H1 (cell line): ENCODE data around the gene NXF3. TPM values are rescaled to one million over a fixed set of nuclear protein-coding genes. Genes with fewer than 3 reads are reported as not detected.
"Not testable (repeated sequence)": the region's sequence is repeated elsewhere in the genome, so short reads cannot be mapped to it uniquely, and the experiment has no call there.

Experiments used
- CTCF ChIA-PET: fragments of 300-600 bp; sonication (Branson Sonifier 250); formaldehyde crosslinking; loops from one replicate; lab custom pipeline; 2021; ENCODE audit not compliant: partially characterized antibody; lab: Charles Lee
- POLR2A ChIA-PET: fragments of 300-600 bp; sonication (Branson Sonifier 250); formaldehyde crosslinking; loops from one replicate; lab custom pipeline; 2021; ENCODE audit warnings: inconsistent platforms; ENCODE audit not compliant: partially characterized antibody; lab: Charles Lee
- DNase-seq, 2 experiments: peaks; one replicate each; pipeline versions ENCODE4 v3.0.0 to v3.0.0-alpha.2; 2010 to 2022; ENCODE audit warnings: low spot score in 2 of 2, low read depth in 1 of 2, mixed read lengths in 1 of 2
- FAIRE-seq: peaks from 2 replicates; lab custom pipeline; 2011; peaks lifted over from hg19 to GRCh38; lab: Jason Lieb, UNC
- H2AFZ ChIP-seq: 2 replicates; pipeline ENCODE4 v1.8.1; 2012; ENCODE audit warnings: low read length, inconsistent platforms
- H2AK5ac ChIP-seq: 2 replicates; pipeline ENCODE4 v1.6.1; 2013; ENCODE audit warnings: low read depth, low read length
- H2BK120ac ChIP-seq: replicated peaks from 2 replicates; pipeline ENCODE3; 2013; ENCODE audit warnings: low read depth, low read length, inconsistent platforms
- H2BK12ac ChIP-seq: 2 replicates; pipeline ENCODE4 v1.6.1; 2013; ENCODE audit warnings: low read depth, low read length
- H2BK15ac ChIP-seq: 2 replicates; pipeline ENCODE4 v1.6.1; 2013; ENCODE audit warnings: low read length
- H2BK20ac ChIP-seq: 2 replicates; pipeline ENCODE4 v1.6.1; 2013; ENCODE audit warnings: low read length
- H2BK5ac ChIP-seq: 2 replicates; pipeline ENCODE4 v1.6.1; 2013; ENCODE audit warnings: low read depth, low read length
- H3K14ac ChIP-seq: 2 replicates; pipeline ENCODE4 v1.6.1; 2013; ENCODE audit warnings: inconsistent platforms; ENCODE audit not compliant: insufficient read length
- H3K18ac ChIP-seq: 2 replicates; pipeline ENCODE4 v1.6.1; 2013; ENCODE audit warnings: low read length; ENCODE audit errors: extremely low read depth
- H3K23ac ChIP-seq: 2 replicates; pipeline ENCODE4 v1.6.1; 2013; ENCODE audit warnings: inconsistent platforms; ENCODE audit not compliant: insufficient read length
- H3K23me2 ChIP-seq: 2 replicates; pipeline ENCODE4 v1.6.1; 2013; ENCODE audit warnings: low read depth, low read length
- H3K27ac ChIP-seq: 2 replicates; pipeline ENCODE4 v1.6.1; 2011; ENCODE audit warnings: low read depth, low read length, inconsistent platforms
- H3K27me3 ChIP-seq, 4 experiments: replicated peaks in 1 of 4; 1 replicate in 1 of 4; 2 replicates in 3 of 4; pipeline versions ENCODE4 v1.6.1 to v1.8.1; 2011 to 2013; ENCODE audit warnings: low read length in 3 of 4, mild to moderate bottlenecking in 3 of 4, inconsistent platforms in 2 of 4, mixed read lengths in 2 of 4, moderate library complexity in 1 of 4; ENCODE audit not compliant: control insufficient read depth in 3 of 4, insufficient read depth in 3 of 4; ENCODE audit errors: extremely low read depth in 1 of 4
- H3K36me3 ChIP-seq, 4 experiments: 2 replicates each; pipeline versions ENCODE4 v1.6.1 to v1.8.1; 2011 to 2013; ENCODE audit warnings: mild to moderate bottlenecking in 4 of 4, low read length in 3 of 4, moderate library complexity in 2 of 4, control low read depth in 1 of 4, inconsistent platforms in 1 of 4; ENCODE audit not compliant: insufficient read depth in 4 of 4, control insufficient read depth in 2 of 4
- H3K4ac ChIP-seq: replicated peaks from 2 replicates; pipeline ENCODE3; 2013; ENCODE audit warnings: low read length, low read depth, mixed read lengths, inconsistent platforms; ENCODE audit not compliant: insufficient read length
- H3K4me1 ChIP-seq, 4 experiments: replicated peaks in 1 of 4; 1 replicate in 1 of 4; 2 replicates in 3 of 4; pipeline versions ENCODE4 v1.6.1 to v1.8.1; 2011 to 2013; ENCODE audit warnings: low read length in 3 of 4, inconsistent platforms in 2 of 4, mixed read lengths in 1 of 4; ENCODE audit not compliant: insufficient read depth in 4 of 4, control insufficient read depth in 3 of 4
- H3K4me2 ChIP-seq, 2 experiments: 2 replicates each; pipeline versions ENCODE4 v1.6.1 to v1.8.1; 2011 to 2013; ENCODE audit warnings: low read depth in 2 of 2, low read length in 2 of 2, control low read depth in 1 of 2, inconsistent platforms in 1 of 2, mild to moderate bottlenecking in 1 of 2; ENCODE audit not compliant: insufficient read depth in 1 of 2
- H3K4me3 ChIP-seq, 4 experiments: fragments of 200-600, 300-600 bp in 1 of 4; sonication (generic), shearing (Covaris generic), sonication (Bioruptor Twin) in 1 of 4; 2 replicates each; pipeline versions ENCODE4 v1.5.1 to v1.8.1; 2011 to 2016; ENCODE audit warnings: low read length in 4 of 4, low read depth in 3 of 4, control low read depth in 2 of 4, inconsistent platforms in 2 of 4, mild to moderate bottlenecking in 2 of 4, mixed read lengths in 1 of 4, moderate library complexity in 1 of 4; ENCODE audit not compliant: insufficient read depth in 2 of 4; ENCODE audit errors: extremely low read depth in 1 of 4
- H3K56ac ChIP-seq: replicated peaks from 2 replicates; pipeline ENCODE3; 2013; ENCODE audit warnings: low read depth, mild to moderate bottlenecking, mixed read lengths, low read length, inconsistent platforms; ENCODE audit not compliant: insufficient read length
- H3K79me1 ChIP-seq: 2 replicates; pipeline ENCODE4 v1.6.1; 2013; ENCODE audit warnings: low read depth, low read length, control low read depth
- H3K79me2 ChIP-seq, 2 experiments: 2 replicates each; pipeline versions ENCODE4 v1.6.1 to v1.8.1; 2012 to 2013; ENCODE audit warnings: low read length in 2 of 2, mild to moderate bottlenecking in 2 of 2, inconsistent platforms in 1 of 2; ENCODE audit not compliant: insufficient read depth in 2 of 2, control insufficient read depth in 1 of 2
- H3K9ac ChIP-seq, 4 experiments: replicated peaks in 1 of 4; 1 replicate in 1 of 4; 2 replicates in 3 of 4; pipeline versions ENCODE4 v1.6.1 to v1.8.1; 2011 to 2013; ENCODE audit warnings: low read depth in 3 of 4, low read length in 3 of 4, control low read depth in 2 of 4, mild to moderate bottlenecking in 2 of 4, moderate library complexity in 2 of 4, inconsistent platforms in 1 of 4; ENCODE audit errors: extremely low read depth in 1 of 4
- H3K9me3 ChIP-seq, 2 experiments: 2 replicates each; pipeline versions ENCODE4 v1.6.1 to v1.8.1; 2012 to 2013; ENCODE audit warnings: mild to moderate bottlenecking in 2 of 2, moderate library complexity in 2 of 2, control low read depth in 1 of 2, inconsistent platforms in 1 of 2, low read depth in 1 of 2, low read length in 1 of 2, mixed read lengths in 1 of 2; ENCODE audit not compliant: insufficient read depth in 2 of 2
- H4K20me1 ChIP-seq, 2 experiments: replicated peaks in 1 of 2; 2 replicates each; pipeline versions ENCODE3 to v1.8.1; 2011 to 2013; ENCODE audit warnings: inconsistent platforms in 2 of 2, low read length in 2 of 2, mild to moderate bottlenecking in 1 of 2; ENCODE audit not compliant: insufficient read depth in 2 of 2, control insufficient read depth in 1 of 2
- H4K5ac ChIP-seq: 2 replicates; pipeline ENCODE4 v1.6.1; 2013; ENCODE audit warnings: low read length, low read depth, mixed read lengths, inconsistent platforms; ENCODE audit not compliant: insufficient read length
- H4K8ac ChIP-seq: 2 replicates; pipeline ENCODE4 v1.8.0; 2013; ENCODE audit warnings: mild to moderate bottlenecking, moderate library complexity, low read length, inconsistent platforms; ENCODE audit not compliant: insufficient read depth; ENCODE audit errors: extremely low read depth
- H4K91ac ChIP-seq: replicated peaks from 2 replicates; pipeline ENCODE3; 2013; ENCODE audit warnings: low read length, mixed read lengths, inconsistent platforms; ENCODE audit not compliant: insufficient read length
- WGBS, 2 experiments: shearing (Covaris generic) in 1 of 2; methylation state at CpG; one replicate each; pipeline versions ENCODE4 v1.1.6 to v1.1.7; 2013 to 2015; ENCODE audit warnings: low lambda C conversion rate in 2 of 2, mixed read lengths in 2 of 2, inconsistent platforms in 1 of 2, low coverage in 1 of 2, missing lambda C conversion rate in 1 of 2; ENCODE audit not compliant: insufficient replicate concordance in 2 of 2, insufficient coverage in 1 of 2, insufficient read length in 1 of 2; ENCODE audit errors: extremely low coverage in 1 of 2, missing lambda C conversion rate in 1 of 2; 5-methylcytosine and 5-hydroxymethylcytosine counted together
- polyA plus RNA-seq, 7 experiments: library from polyadenylated mRNA; depleted of rRNA in 3 of 7; stranded (reverse) in 5 of 7; unstranded in 2 of 7; fragments of >200 nt in 5 of 7; fragments of 200-250 nt in 2 of 7; gene quantifications; 1 replicate in 5 of 7; 2 replicates in 1 of 7; 4 replicates in 1 of 7; pipeline versions ENCODE4 v1.2.1 to v1.2.3, GENCODE V29; 2011 to 2013; ENCODE audit warnings: missing spikeins in 2 of 7, mixed read lengths in 2 of 7
- total RNA-seq: library from RNA; stranded (reverse); fragmentation: NEBNext Ultra II Directional; extraction: Animal tissue kit (Norgen Biotek cat#: 25700); gene quantifications from 2 replicates; pipeline ENCODE4 v1.2.1, GENCODE V29; 2021

NXF3 gene
- total and polyA plus RNA-seq, 2 of the 8 experiments (the other 6 are each of a cell fraction or from before 2014, with no cell fraction given) = 0.12 TPM; not detected in 1

DNA sequence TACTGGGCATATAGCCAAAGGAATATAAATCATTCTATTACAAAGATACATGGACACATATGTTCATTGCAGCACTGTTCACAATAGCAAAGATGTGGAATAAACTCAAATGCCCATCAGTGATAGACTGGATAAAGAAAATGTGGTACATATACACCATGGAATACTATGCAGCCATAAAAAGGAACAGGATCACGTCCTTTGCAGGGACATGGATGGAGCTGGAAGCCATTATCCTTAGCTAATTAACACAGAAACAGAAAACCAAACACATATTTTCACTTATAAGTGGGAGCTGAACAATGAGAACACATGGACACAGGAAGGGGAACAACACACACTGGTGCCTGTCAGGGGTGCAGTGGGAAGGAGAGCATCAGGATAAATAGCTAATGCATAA, 59.6 kb downstream of the NXF3 start:
- not testable (repeated sequence) for H3K9ac ChIP-seq, H4K5ac ChIP-seq, H3K36me3 ChIP-seq, H3K79me2 ChIP-seq, H3K4me2 ChIP-seq, H3K9me3 ChIP-seq, H3K4me1 ChIP-seq, H2AFZ ChIP-seq, H3K23me2 ChIP-seq, DNase-seq, H2AK5ac ChIP-seq, FAIRE-seq, H4K20me1 ChIP-seq, H2BK15ac ChIP-seq, H3K4ac ChIP-seq, H3K56ac ChIP-seq, H3K18ac ChIP-seq, H2BK120ac ChIP-seq, H3K4me3 ChIP-seq, H2BK5ac ChIP-seq, H3K27me3 ChIP-seq, H2BK20ac ChIP-seq, H4K8ac ChIP-seq, H3K27ac ChIP-seq, H4K91ac ChIP-seq, H3K23ac ChIP-seq, H3K14ac ChIP-seq, H3K79me1 ChIP-seq, H2BK12ac ChIP-seq
- CTCF ChIA-PET = interaction anchor here (0.6 kb wide), 1 partner anchor 137 kb away, joined by 3 read pairs; no protein-coding TSS in a partner anchor
- POLR2A ChIA-PET = interaction anchor here (1.5 kb wide), 1 partner anchor 18 kb away, joined by 3 read pairs; no protein-coding TSS in a partner anchor
- 100% methylated on average over 1 of the region's 1 CpG; no CpG with 5 or more reads in 1 of the 2 experiments for WGBS, 2 experiments

Other genes starting within 250 kb of the NXF3 start
- gene RAB40AL, start 155.9 kb downstream of the NXF3 start, total RNA-seq = 0.30 TPM in 1 of 2 replicates, not detected in the other
- gene RAB40AL, start 155.9 kb downstream of the NXF3 start, polyA plus RNA-seq (2011; rRNA removed) = 0.27 and 0.55 TPM in 2 replicates
- 75.2 and 76.8 TPM in 2 replicates for gene BEX1, start 29.0 kb downstream of the NXF3 start, total RNA-seq
- gene BEX1, start 29.0 kb downstream of the NXF3 start, polyA plus RNA-seq (2011; rRNA removed) = 39.9 and 61.0 TPM in 2 replicates
- 45.1 TPM in 2 replicates for gene BEX4, start 122.0 kb upstream of the NXF3 start, total RNA-seq
- 16.2 and 27.2 TPM in 2 replicates for gene BEX4, start 122.0 kb upstream of the NXF3 start, polyA plus RNA-seq (2011; rRNA removed)
- 81.0 and 82.2 TPM in 2 replicates for gene TCEAL8, start 162.0 kb upstream of the NXF3 start, total RNA-seq
- gene TCEAL8, start 162.0 kb upstream of the NXF3 start, polyA plus RNA-seq (2011; rRNA removed) = 17.9 and 47.2 TPM in 2 replicates
- gene TCEAL5, start 183.6 kb upstream of the NXF3 start, total RNA-seq = 6.6 and 7.2 TPM in 2 replicates
- gene TCEAL5, start 183.6 kb upstream of the NXF3 start, polyA plus RNA-seq (2011; rRNA removed) = 0.13 and 0.17 TPM in 2 replicates
- gene BEX2, start 217.8 kb upstream of the NXF3 start, total RNA-seq = 57.5 and 60.2 TPM in 2 replicates
- gene BEX2, start 217.8 kb upstream of the NXF3 start, polyA plus RNA-seq (2011; rRNA removed) = 37.6 and 53.8 TPM in 2 replicates
- gene TCEAL7, start 237.1 kb upstream of the NXF3 start, total RNA-seq = 11.6 and 12.9 TPM in 2 replicates
- 3.5 and 7.9 TPM in 2 replicates for gene TCEAL7, start 237.1 kb upstream of the NXF3 start, polyA plus RNA-seq (2011; rRNA removed)